GM12878 (cell line): ENCODE measurements around the gene TNFAIP2. TPM values are rescaled to one million over a fixed set of nuclear protein-coding genes. Genes with fewer than 3 reads are reported as not detected.

ENCODE experiments used
- ATAC-seq: fragments of 200-7000 bp; cut with Tn5 transposase; 3 replicates; pipeline ENCODE4 v1.9.1; 2020; ENCODE audit warnings: mild to moderate bottlenecking, moderate library complexity
- BruUV-seq: library from RNA; stranded (reverse); fragments of 400-500 nt; replicated peaks from 2 replicates; lab custom pipeline; 2021; lab: Mats Ljungman, UMichigan
- CTCF ChIA-PET: fragments of 300-600 bp; sonication (Branson Sonifier 250); formaldehyde crosslinking; extraction: SDS; loops from one replicate; lab custom pipeline; 2021; ENCODE audit warnings: inconsistent platforms; lab: Yijun Ruan, JAX
- POLR2A ChIA-PET: fragments of 350-600 bp; formaldehyde crosslinking; extraction: SDS; loops from one replicate; lab custom pipeline; 2021; ENCODE audit warnings: inconsistent platforms; lab: Charles Lee
- RAD21 ChIA-PET: fragments of 300-600 bp; sonication (Branson Sonifier 250); formaldehyde crosslinking; loops from one replicate; lab custom pipeline; 2023; ENCODE audit warnings: antibody characterized with exemption; ENCODE audit not compliant: unreplicated experiment; lab: Charles Lee
- SMC1A ChIA-PET: fragments of 300-600 bp; sonication (Branson Sonifier 250); formaldehyde crosslinking; loops from one replicate; lab custom pipeline; 2023; ENCODE audit not compliant: unreplicated experiment, uncharacterized antibody; lab: Charles Lee
- DNase-seq: peaks from one replicate; pipeline ENCODE4 v3.0.0-alpha.2; 2011; ENCODE audit warnings: low read depth, low spot score
- FAIRE-seq: peaks from 3 replicates; lab custom pipeline; 2011; peaks lifted over from hg19 to GRCh38; lab: Jason Lieb, UNC
- H2AFZ ChIP-seq: 2 replicates; pipeline ENCODE4 v1.6.0; 2011; ENCODE audit warnings: low read depth, low read length, control low read depth; ENCODE audit not compliant: control insufficient read depth
- H3K27ac ChIP-seq: 2 replicates; pipeline ENCODE4 v1.5.1; 2011; ENCODE audit warnings: control low read depth; ENCODE audit not compliant: control insufficient read depth, insufficient read depth
- H3K27me3 ChIP-seq, 2 experiments: replicated peaks in 1 of 2; 2 replicates each; pipeline versions ENCODE4 v1.6.0 to v1.6.1; 2011; ENCODE audit warnings: low read length in 1 of 2; ENCODE audit not compliant: control insufficient read depth in 2 of 2, insufficient read depth in 2 of 2
- H3K36me3 ChIP-seq, 2 experiments: 2 replicates each; pipeline ENCODE4 v1.5.1; 2011; ENCODE audit warnings: low read length in 1 of 2; ENCODE audit not compliant: control insufficient read depth in 2 of 2, insufficient read depth in 2 of 2
- H3K4me1 ChIP-seq: 2 replicates; pipeline ENCODE4 v1.6.1; 2011; ENCODE audit warnings: mild to moderate bottlenecking, low read length, moderate library complexity, mixed read lengths; ENCODE audit not compliant: control insufficient read depth, insufficient read depth
- H3K4me2 ChIP-seq: 2 replicates; pipeline ENCODE4 v1.6.0; 2011; ENCODE audit warnings: control low read depth; ENCODE audit not compliant: control insufficient read depth, insufficient read depth
- H3K4me3 ChIP-seq: fragments of 200-600 bp; sonication (generic); 2 replicates; pipeline ENCODE4 v1.5.1; 2016
- H3K79me2 ChIP-seq: 2 replicates; pipeline ENCODE4 v1.6.0; 2011; ENCODE audit warnings: low read length; ENCODE audit not compliant: control insufficient read depth, insufficient read depth
- H3K9ac ChIP-seq: 2 replicates; pipeline ENCODE4 v1.8.0; 2011; ENCODE audit warnings: low read length, control low read depth, mixed read lengths; ENCODE audit not compliant: control insufficient read depth, insufficient read depth
- H3K9me3 ChIP-seq: replicated peaks from 3 replicates; pipeline ENCODE4 v1.5.1; 2011; ENCODE audit warnings: mild to moderate bottlenecking, low read length; ENCODE audit not compliant: control insufficient read depth, insufficient read depth
- H4K20me1 ChIP-seq: 2 replicates; pipeline ENCODE4 v1.6.0; 2011; ENCODE audit not compliant: control insufficient read depth, insufficient read depth
- CBFB ChIP-seq: IDR thresholded peaks from 2 replicates; pipeline ENCODE4 v1.6.1; 2016; ENCODE audit warnings: antibody characterized with exemption, low read depth
- CBX5 ChIP-seq: sonication (generic); IDR thresholded peaks from 2 replicates; pipeline ENCODE4 v1.6.1; 2016; ENCODE audit warnings: low read depth, moderate library complexity, mild to moderate bottlenecking, inconsistent platforms
- CHD1 ChIP-seq: IDR thresholded peaks from 2 replicates; pipeline ENCODE4 v1.6.1; 2012; ENCODE audit warnings: low read depth, low read length, improper control_type of control experiment
- CTCF ChIP-seq, 3 experiments: IDR thresholded peaks in 2 of 3; conservative IDR thresholded peaks in 1 of 3; 2 replicates each; pipeline ENCODE4 v1.5.1; 2011; ENCODE audit warnings: low read depth in 3 of 3, low read length in 3 of 3, mild to moderate bottlenecking in 3 of 3, control low read depth in 2 of 3, moderate library complexity in 2 of 3, inconsistent platforms in 1 of 3, mixed read lengths in 1 of 3; ENCODE audit not compliant: control insufficient read depth in 2 of 3, insufficient read depth in 1 of 3; ENCODE audit errors: extremely low read depth in 1 of 3
- HDGF ChIP-seq: fragments of 450-650 bp; IDR thresholded peaks from 2 replicates; pipeline ENCODE4 v1.6.1; 2016; ENCODE audit warnings: antibody characterized with exemption
- IRF5 ChIP-seq: fragments of 450-650 bp; IDR thresholded peaks from 2 replicates; pipeline ENCODE4 v1.6.1; 2017; ENCODE audit warnings: borderline replicate concordance
- KAT2A ChIP-seq: conservative IDR thresholded peaks from 2 replicates; pipeline ENCODE4 v1.6.1; 2011; ENCODE audit warnings: low read depth, low read length; ENCODE audit not compliant: control insufficient read depth
- MYB ChIP-seq: fragments of 150-350 bp; IDR thresholded peaks from 2 replicates; pipeline ENCODE4 v1.6.1; 2014; ENCODE audit warnings: mild to moderate bottlenecking, low read depth, low read length, borderline replicate concordance
- NBN ChIP-seq: fragments of 450-650 bp; IDR thresholded peaks from 2 replicates; pipeline ENCODE4 v1.6.1; 2016
- NR2F1 ChIP-seq: fragments of 450-650 bp; conservative IDR thresholded peaks from 2 replicates; pipeline ENCODE4 v1.6.1; 2017; ENCODE audit warnings: mild to moderate bottlenecking
- NRF1 ChIP-seq: conservative IDR thresholded peaks from 2 replicates; pipeline ENCODE4 v1.6.1; 2011; ENCODE audit warnings: mild to moderate bottlenecking, low read depth, low read length, improper control_type of control experiment
- PKNOX1 ChIP-seq: fragments of 450-650 bp; IDR thresholded peaks from 2 replicates; pipeline ENCODE4 v1.6.1; 2016; ENCODE audit warnings: mild to moderate bottlenecking
- PML ChIP-seq: IDR thresholded peaks from 2 replicates; pipeline ENCODE4 v1.6.1; 2012; ENCODE audit warnings: low read length, inconsistent platforms
- RELA ChIP-seq: fragments of 450-650 bp; IDR thresholded peaks from 2 replicates; pipeline ENCODE4 v1.8.0; 2014; ENCODE audit warnings: borderline replicate concordance; ENCODE audit not compliant: partially characterized antibody
- SPI1 ChIP-seq: IDR thresholded peaks from 2 replicates; pipeline ENCODE4 v1.6.1; 2011; ENCODE audit warnings: low read depth, mild to moderate bottlenecking, low read length, moderate library complexity, borderline replicate concordance; ENCODE audit not compliant: insufficient read depth
- SUPT20H ChIP-seq: IDR thresholded peaks from 2 replicates; pipeline ENCODE4 v1.6.1; 2011; ENCODE audit warnings: low read depth, mild to moderate bottlenecking, low read length, moderate library complexity, borderline replicate concordance; ENCODE audit not compliant: control insufficient read depth
- ZNF207 ChIP-seq: fragments of 450-650 bp; IDR thresholded peaks from 2 replicates; pipeline ENCODE4 v1.6.1; 2014; ENCODE audit warnings: antibody characterized with exemption, mild to moderate bottlenecking, borderline replicate concordance
- WGBS: methylation state at CpG from one replicate; pipeline ENCODE4 v1.1.6; 2016; ENCODE audit warnings: low lambda C conversion rate; ENCODE audit not compliant: insufficient replicate concordance, insufficient coverage; ENCODE audit errors: missing lambda C conversion rate; 5-methylcytosine and 5-hydroxymethylcytosine counted together
- in situ Hi-C: fragments of 300-500 bp; cut with MboI; formaldehyde crosslinking; loops from 9 replicates; pipeline ENCODE4 v1.14.3; 2018; ENCODE audit warnings: mixed read lengths
- intact Hi-C: fragments of 100-400 bp; cut with micrococcal nuclease; formaldehyde crosslinking; loops from one replicate; pipeline ENCODE4 v1.14.2; 2022; ENCODE audit not compliant: unreplicated experiment
- polyA plus RNA-seq, 11 experiments: library from polyadenylated mRNA; depleted of rRNA in 4 of 11; unstranded in 6 of 11; stranded (reverse) in 5 of 11; fragments of >200 nt; fragmentation: Nextera tagmentation in 4 of 11; fragmentation: Illumina TruSeq in 1 of 11; extraction: Ambion mirVana in 4 of 11; extraction: Trizol in 1 of 11; gene quantifications; 1 replicate in 1 of 11; 2 replicates in 10 of 11; pipeline versions ENCODE4 v1.2.1 to v1.2.3, GENCODE V29; 2011 to 2016; ENCODE audit warnings: inconsistent platforms in 2 of 11, missing spikeins in 2 of 11, low read depth in 1 of 11
- total RNA-seq, 4 experiments: library from RNA; depleted of rRNA in 3 of 4; stranded (reverse); fragments of >200 nt in 3 of 4; fragmentation: Illumina TruSeq in 1 of 4; extraction: Trizol in 1 of 4; gene quantifications; 2 replicates each; pipeline versions ENCODE4 v1.2.1 to v1.2.3, GENCODE V29; 2013 to 2021

TNFAIP2 gene
- total and polyA plus RNA-seq, 10 of the 15 experiments (the other 5 are each of a cell fraction or from before 2014, with no cell fraction given): 7.1 to 150 (median 74.5) TPM

- TF ChIP-seq SUPT20H (no peak), KAT2A (no peak), NR2F1 (no peak), HDGF (no peak), CBX5 (no peak), CTCF (IDR thresholded peaks at IDR 0.05 in 2 of 3, conservative IDR thresholded peaks at IDR 0.05 in 1 of 3; ENCODE audit: control insufficient read depth in 2 of 3, extremely low read depth in 1 of 3, insufficient read depth in 1 of 3, low read depth in 3 of 3, low read length in 3 of 3) (no peak), ZNF207 (no peak), PML (no peak), SPI1 (no peak), MYB (no peak), NBN (no peak)
Observed at GRCh38 chr14:103177376-103177775, 54.1 kb downstream of the TNFAIP2 start (continued).

GRCh38 chr14:103178521-103178920 is 55.3 kb downstream of the TNFAIP2 start:
- ChIA-PET SMC1A (interaction anchor here (1.2 to 1.6 kb wide), 2 partner anchors 10 to 74 kb away, joined by 3 read pairs; no protein-coding TSS in a partner anchor), RAD21 (interaction anchor here (1.0 to 1.8 kb wide), 2 partner anchors 38 to 74 kb away, joined by 4 to 9 read pairs; no protein-coding TSS in a partner anchor), CTCF (interaction anchor here (0.8 to 13.7 kb wide), 2 partner anchors 9 to 73 kb away, joined by 5 to 202 read pairs; no protein-coding TSS in a partner anchor), POLR2A (interaction anchor here (1.2 kb wide), 2 partner anchors 39 to 74 kb away, joined by 3 read pairs; no protein-coding TSS in a partner anchor)
- WGBS: 63% methylated on average over 6 of the region's 6 CpGs
- H3K4me2 ChIP-seq: no peak overlapping the region
- no peak overlapping the region for H3K9ac ChIP-seq
- H3K9me3 ChIP-seq: no peaks in the 10 kb centered on the region; the same call in 2 of the 3 replicates
- FAIRE-seq (no peak), DNase-seq (no peak), ATAC-seq (no peak)
- no peak overlapping the region for H3K27ac ChIP-seq
- no peaks in the 10 kb centered on the region for H4K20me1 ChIP-seq
- no peaks in the 10 kb centered on the region for H3K36me3 ChIP-seq
- no peaks in the 10 kb centered on the region for H3K4me1 ChIP-seq
- in situ Hi-C loops (no loop called here), intact Hi-C loops (no loop called here)
- H3K27me3 ChIP-seq: no peaks in the 10 kb centered on the region; a peak in 1 of 4 replicates
- no peaks in the 10 kb centered on the region for H3K79me2 ChIP-seq
- H3K4me3 ChIP-seq: no peak overlapping the region
- no peak overlapping the region for H2AFZ ChIP-seq
- BruUV-seq: no TSS peak
- no peak for TF ChIP-seq IRF5
- TF ChIP-seq CHD1: no peak
- TF ChIP-seq CBFB: no peak
- TF ChIP-seq NRF1: no peak
- TF ChIP-seq NR2F1: no peak
- no peak for TF ChIP-seq RELA
- TF ChIP-seq PKNOX1: no peak
